HG02870 (cell line): Measurements from ENCODE around the gene PTPN20.
"Not testable (repeated sequence)": the region's sequence is repeated elsewhere in the genome, so short reads cannot be mapped to it uniquely, and the experiment has no call there.

Experiments
- ATAC-seq: cut with Tn5 transposase; IDR thresholded peaks from one replicate; pipeline ENCODE4 v1.9.1; 2021; ENCODE audit warnings: mild to moderate bottlenecking, moderate library complexity; ENCODE audit not compliant: unreplicated experiment

Gene PTPN20

GRCh38 chr10:46952540-46952939, 41.3 kb downstream of the PTPN20 start:
- not testable (repeated sequence) for ATAC-seq

DNA sequence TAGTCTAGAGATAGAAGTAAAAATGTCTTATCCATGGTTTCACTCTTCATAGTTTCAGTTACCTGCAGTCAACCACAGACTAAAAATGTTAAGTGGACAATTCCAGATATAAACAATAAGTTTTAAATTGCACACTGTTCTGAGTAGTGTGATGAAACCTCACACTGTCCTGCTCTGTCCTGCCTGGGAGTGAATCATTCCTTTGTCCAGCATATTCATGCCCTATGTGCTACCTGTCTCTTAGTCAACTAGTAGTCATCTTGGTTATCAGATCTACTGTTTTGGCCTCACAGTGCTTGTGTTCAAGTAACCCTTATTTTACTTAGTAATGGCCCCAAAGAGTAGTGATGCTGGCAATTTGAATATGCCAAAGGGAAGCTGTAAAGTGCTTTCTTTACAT, 49.5 kb downstream of the PTPN20 start:
- ATAC-seq, result not testable (repeated sequence)

DNA sequence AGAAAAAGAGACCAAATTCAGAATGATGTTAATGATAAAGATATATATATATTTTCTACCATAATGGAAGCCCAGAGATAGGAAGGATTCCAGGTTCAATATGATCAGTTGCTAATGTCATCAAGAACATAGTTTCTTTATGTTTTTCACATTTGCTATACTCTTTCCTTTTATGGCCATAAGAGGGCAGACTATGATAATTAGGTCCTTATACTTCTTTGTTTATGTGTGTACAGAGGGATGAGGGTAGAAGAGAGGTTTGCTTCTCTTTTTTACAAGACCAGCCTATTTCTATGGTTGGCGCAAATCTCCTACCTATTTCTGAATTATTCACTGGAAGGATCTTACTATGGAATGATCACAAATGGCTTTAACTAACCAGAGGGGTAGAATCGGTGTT, 52.1 kb downstream of the PTPN20 start:
- ATAC-seq, result not testable (repeated sequence)

- ATAC-seq, result not testable (repeated sequence)
These were observed 55.8 kb downstream of the PTPN20 start for GRCh38 chr10:46967013-46967412.

DNA sequence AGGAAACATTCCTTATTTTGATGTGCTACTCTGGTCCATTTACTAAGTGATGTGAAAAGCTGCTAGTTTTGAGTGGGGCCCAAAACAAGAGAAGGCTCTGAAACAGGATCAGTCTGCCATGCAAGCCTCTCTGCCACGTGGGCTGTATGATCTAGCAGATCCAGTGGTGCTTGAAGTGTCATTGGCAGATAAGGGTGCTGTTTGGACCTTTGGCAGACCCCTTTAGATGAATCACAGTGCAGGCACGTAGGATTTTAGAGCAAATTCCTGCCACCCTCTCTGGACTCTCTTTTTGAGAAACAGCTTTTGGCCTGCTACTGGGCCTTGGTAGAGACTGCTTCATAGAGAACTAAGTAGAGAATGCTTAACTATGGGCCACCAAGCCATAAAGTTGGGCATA, 69.0 kb downstream of the PTPN20 start:
- ATAC-seq, result not testable (repeated sequence)

DNA sequence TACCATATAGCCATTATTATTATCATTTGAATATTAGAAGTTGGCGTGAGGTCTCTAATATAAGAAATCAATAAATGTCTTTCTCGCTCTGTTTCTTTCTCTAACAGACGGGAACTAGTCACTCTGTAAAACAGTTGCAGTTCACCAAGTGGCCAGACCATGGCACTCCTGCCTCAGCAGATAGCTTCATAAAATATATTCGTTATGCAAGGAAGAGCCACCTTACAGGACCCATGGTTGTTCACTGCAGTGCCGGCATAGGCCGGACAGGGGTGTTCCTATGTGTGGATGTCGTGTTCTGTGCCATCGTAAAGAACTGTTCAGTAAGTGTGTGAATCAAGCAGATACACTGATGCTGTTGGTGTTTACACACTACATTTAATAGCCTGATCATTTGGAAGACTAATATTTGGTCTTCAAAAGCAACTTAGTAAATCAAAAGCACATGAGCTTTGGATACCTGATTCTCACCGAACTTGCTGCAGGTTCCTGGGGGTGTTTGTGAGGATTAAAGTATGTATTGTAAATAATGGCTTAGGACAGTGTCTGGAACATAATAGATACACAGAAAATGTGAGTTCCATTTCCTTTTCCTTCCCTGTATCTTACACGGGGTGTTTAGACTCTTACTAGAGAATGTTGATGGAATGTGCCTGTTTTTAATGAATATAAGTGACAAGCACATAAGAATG, 76.2 kb downstream of the PTPN20 start:
- ATAC-seq, result peak; percentile 88

GRCh38 chr10:46992803-46993561, 81.8 kb downstream of the PTPN20 start:
- no peak for ATAC-seq

GRCh38 chr10:46995234-46995633, 84.0 kb downstream of the PTPN20 start:
- no peak for ATAC-seq

GRCh38 chr10:46998192-46998591, 87.0 kb downstream of the PTPN20 start:
- no peak for ATAC-seq

- no peak for ATAC-seq
These were observed 87.4 kb downstream of the PTPN20 start for GRCh38 chr10:46998595-46998994.

GRCh38 chr10:46999217-46999616, 88.0 kb downstream of the PTPN20 start:
- no peak for ATAC-seq

DNA sequence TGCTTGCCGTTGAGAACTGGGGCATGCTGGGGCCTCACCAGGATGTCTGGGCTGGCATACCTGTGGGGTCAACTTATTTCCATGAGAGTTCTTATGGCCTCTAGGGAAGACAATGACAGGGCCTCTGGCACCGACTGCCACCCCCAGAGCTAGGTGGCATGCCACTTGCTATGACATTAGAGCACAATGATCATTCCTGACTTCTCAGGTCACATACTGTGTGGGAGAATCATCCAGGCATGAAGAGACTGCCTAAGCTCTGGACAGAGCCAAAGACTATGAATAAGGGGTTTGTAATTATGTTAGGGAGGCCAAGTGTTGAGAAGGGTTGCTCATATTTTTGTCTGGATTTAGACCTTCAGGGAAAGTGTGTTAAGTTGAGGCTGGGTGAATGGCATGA, 97.5 kb downstream of the PTPN20 start:
- no peak for ATAC-seq

- ATAC-seq, result no peak
These were observed 98.1 kb downstream of the PTPN20 start for GRCh38 chr10:47009215-47009838.

- ATAC-seq, result no peak
These were observed 98.8 kb downstream of the PTPN20 start for GRCh38 chr10:47010036-47010435.

DNA sequence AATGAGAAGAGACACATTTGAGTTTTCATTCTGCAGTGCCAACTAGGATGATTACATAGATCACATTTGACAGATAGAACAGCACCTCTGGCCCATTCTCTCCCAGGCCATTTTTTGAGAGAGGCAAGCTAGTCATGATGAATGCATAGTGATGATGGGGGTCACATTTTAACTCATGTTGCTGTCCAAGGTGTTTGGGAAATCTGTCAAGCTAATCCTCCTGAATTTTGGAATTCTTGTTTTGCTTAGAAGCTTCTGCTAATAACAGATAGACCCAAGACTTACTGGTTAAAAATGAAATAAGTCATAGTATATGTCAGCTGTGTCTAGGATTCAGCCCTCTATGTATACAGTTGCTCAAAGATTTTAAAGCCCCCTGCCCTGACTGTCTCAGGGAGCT, 101.0 kb downstream of the PTPN20 start:
- no peak for ATAC-seq

- no peak for ATAC-seq
These were observed 102.4 kb downstream of the PTPN20 start for GRCh38 chr10:47013507-47014154.

DNA sequence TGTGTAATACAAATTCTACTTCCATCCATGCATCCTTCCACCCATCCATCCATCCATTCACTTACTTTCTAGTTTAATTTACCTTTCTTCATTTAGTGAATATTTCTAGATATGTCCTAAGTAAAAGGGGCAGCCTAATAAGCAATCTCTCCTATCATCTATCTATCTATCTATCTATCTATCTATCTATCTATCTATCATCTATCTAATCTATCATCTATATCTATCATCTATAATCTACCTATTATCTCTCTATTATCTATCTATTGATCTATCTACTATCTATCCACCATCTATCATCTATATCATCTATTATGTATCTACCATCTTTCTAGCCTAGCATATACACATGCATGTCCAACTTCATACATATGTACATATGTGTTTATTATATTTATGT, 104.2 kb downstream of the PTPN20 start:
- no peak for ATAC-seq

- ATAC-seq, result no peak
These were observed 105.3 kb downstream of the PTPN20 start for GRCh38 chr10:47016564-47016963.

DNA sequence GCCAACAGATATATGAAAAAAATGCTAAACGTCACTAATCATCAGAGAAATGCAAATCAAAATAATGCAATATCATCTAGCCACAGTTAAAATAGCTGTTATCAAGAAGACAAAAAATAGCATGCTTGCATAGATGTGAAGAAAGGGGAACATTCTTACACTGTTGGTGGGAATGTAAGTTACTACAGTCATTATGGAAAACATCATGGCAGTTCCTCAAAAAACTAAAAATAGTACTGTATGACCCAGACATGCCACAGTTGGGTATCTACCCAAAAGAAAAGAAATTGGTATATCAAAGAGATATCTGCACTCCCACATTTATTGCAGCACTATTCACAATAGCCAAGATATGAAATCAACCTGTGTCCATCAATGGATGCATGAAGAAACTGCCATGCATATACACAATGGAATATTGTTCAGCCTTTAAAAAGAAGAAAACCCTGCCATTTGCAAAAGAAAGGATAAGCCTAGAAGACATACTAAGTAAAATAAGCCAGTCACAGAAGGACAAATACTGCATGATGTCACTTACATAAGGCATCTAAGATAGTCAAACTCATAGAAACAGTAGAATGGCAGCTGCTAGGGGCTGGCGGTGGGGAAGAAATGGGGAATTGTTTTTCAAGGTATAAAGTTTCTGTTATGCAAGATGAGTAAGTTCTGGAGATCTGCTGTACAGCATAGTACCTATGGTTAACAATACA, 107.0 kb downstream of the PTPN20 start:
- no peak for ATAC-seq

DNA sequence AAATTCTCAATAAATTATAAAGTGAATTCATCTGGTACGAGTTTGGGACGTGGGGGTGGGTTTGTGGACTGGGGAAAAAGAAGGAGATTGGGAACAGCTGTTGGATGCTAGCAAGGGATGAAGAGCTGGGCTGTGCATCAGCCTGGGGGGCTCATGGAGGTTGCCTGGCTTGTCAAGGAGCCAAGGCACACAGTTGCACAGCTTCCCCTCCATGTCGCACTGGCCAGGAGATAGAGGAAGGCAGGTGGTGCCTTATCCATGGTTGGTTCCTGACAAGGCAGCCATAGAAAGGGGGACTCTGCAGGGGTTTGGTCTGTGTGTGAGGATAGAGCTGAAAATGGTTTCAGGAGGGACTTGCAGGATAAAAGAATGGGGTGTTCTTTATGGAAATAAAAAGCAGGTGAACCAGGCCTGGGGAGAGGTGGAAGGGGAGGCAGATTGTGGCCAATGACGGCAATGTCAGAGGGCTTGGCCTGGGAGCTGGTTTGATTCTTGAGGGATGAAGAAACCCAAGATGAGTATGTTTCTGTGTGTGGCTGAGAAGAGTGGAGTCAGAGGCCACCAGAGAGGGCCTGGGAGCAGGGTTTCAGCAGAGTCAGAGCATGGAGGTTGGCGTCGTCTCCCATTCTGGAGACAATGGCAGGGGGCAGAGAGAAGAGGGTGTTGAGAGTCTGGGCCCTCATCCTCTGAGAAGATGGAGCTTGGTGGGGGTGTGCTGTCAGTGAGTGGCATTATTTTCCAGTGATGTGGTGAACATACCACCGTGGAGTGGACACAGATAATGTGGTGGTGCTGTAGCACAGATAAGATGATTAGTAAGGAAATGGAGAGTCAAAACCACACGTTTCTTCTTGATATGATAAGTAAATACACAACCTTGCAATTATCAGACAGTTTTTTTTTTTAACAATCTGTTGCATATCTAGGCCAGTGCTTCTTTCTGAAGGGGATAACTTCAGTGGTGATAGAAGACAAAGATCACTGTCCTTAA, 108.2 kb downstream of the PTPN20 start:
- no peak for ATAC-seq
